Upper lobe of left lung (tissue), 4 donors: Measurements from ENCODE around the gene SCUBE2.

Experiments
- POLR2A ChIP-seq, 4 donors: fragments of 450-650 bp; IDR thresholded peaks; one replicate each; pipeline ENCODE4 v1.5.1; 2016 to 2017; ENCODE audit warnings: antibody characterized with exemption in 4 of 4, mild to moderate bottlenecking in 2 of 4
- TF ChIP-seq, protein P1 (sequence below), 6 experiments: fragments of 450-650 bp in 4 of 6; fragments of 200-600 bp in 2 of 6; sonication (generic) in 2 of 6; IDR thresholded peaks; one replicate each; pipeline ENCODE4 v1.5.1; 2016 to 2019; ENCODE audit warnings: antibody characterized with exemption in 6 of 6

- TF ChIP-seq, protein P1, sequence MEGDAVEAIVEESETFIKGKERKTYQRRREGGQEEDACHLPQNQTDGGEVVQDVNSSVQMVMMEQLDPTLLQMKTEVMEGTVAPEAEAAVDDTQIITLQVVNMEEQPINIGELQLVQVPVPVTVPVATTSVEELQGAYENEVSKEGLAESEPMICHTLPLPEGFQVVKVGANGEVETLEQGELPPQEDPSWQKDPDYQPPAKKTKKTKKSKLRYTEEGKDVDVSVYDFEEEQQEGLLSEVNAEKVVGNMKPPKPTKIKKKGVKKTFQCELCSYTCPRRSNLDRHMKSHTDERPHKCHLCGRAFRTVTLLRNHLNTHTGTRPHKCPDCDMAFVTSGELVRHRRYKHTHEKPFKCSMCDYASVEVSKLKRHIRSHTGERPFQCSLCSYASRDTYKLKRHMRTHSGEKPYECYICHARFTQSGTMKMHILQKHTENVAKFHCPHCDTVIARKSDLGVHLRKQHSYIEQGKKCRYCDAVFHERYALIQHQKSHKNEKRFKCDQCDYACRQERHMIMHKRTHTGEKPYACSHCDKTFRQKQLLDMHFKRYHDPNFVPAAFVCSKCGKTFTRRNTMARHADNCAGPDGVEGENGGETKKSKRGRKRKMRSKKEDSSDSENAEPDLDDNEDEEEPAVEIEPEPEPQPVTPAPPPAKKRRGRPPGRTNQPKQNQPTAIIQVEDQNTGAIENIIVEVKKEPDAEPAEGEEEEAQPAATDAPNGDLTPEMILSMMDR (IDR thresholded peaks at IDR 0.05), result no peak
- no peak for TF ChIP-seq POLR2A (IDR thresholded peaks at IDR 0.05)
These were observed 21.4 kb downstream of the SCUBE2 start for GRCh38 chr11:9069862-9070470.
